SU-DHL-6 (cell line): ENCODE measurements around the gene STARD10.

Experiments used
- H2AFZ ChIP-seq: fragments of 200-600 bp; sonication (generic); 2 replicates; pipeline ENCODE4 v1.6.1; 2014; ENCODE audit warnings: low read depth, mild to moderate bottlenecking, moderate library complexity, mixed read lengths, antibody characterized with exemption, low read length; ENCODE audit not compliant: severe bottlenecking
- H3F3A ChIP-seq: fragments of 200-600 bp; shearing (Covaris generic); 2 replicates; pipeline ENCODE4 v1.6.0; 2016; ENCODE audit warnings: antibody characterized with exemption, mild to moderate bottlenecking; ENCODE audit not compliant: insufficient read depth
- H3K27ac ChIP-seq: fragments of 200-600 bp; sonication (generic); 2 replicates; pipeline ENCODE4 v1.5.1; 2016; ENCODE audit warnings: low read depth, mild to moderate bottlenecking, low read length, moderate library complexity, mixed read lengths
- H3K27me3 ChIP-seq: fragments of 200-600 bp; sonication (generic), shearing (Covaris generic); 2 replicates; pipeline ENCODE4 v1.6.0; 2014; ENCODE audit warnings: mild to moderate bottlenecking, low read length
- H3K36me3 ChIP-seq: fragments of 200-600 bp; sonication (generic); 2 replicates; pipeline ENCODE4 v1.6.1; 2014; ENCODE audit warnings: mild to moderate bottlenecking, low read length, mixed read lengths
- H3K4me2 ChIP-seq: fragments of 300-600, 200-600 bp; shearing (Covaris generic), sonication (generic); 2 replicates; pipeline ENCODE4 v1.6.0; 2014; ENCODE audit warnings: low read length, low read depth, mild to moderate bottlenecking; ENCODE audit not compliant: poor library complexity, severe bottlenecking
- H3K4me3 ChIP-seq: fragments of 200-600 bp; sonication (generic); 2 replicates; pipeline ENCODE4 v1.5.1; 2014; ENCODE audit warnings: antibody characterized with exemption, low read length, mild to moderate bottlenecking, mixed read lengths; ENCODE audit not compliant: insufficient read depth, poor library complexity, severe bottlenecking
- H3K79me2 ChIP-seq: fragments of 200-600 bp; sonication (generic); 2 replicates; pipeline ENCODE4 v1.6.1; 2014; ENCODE audit warnings: mild to moderate bottlenecking, low read length, moderate library complexity; ENCODE audit not compliant: insufficient read depth
- H3K9ac ChIP-seq: fragments of 200-600 bp; sonication (generic); 2 replicates; pipeline ENCODE4 v1.7.0; 2014; ENCODE audit warnings: mild to moderate bottlenecking, low read length
- H3K9me2 ChIP-seq: fragments of 200-600 bp; sonication (generic); replicated peaks from 2 replicates; pipeline ENCODE4 v1.6.1; 2014; ENCODE audit warnings: low read length; ENCODE audit not compliant: insufficient read depth
- H3K9me3 ChIP-seq: fragments of 200-600 bp; sonication (generic); 2 replicates; pipeline ENCODE4 v1.6.1; 2014; ENCODE audit warnings: low read length, mixed read lengths; ENCODE audit not compliant: insufficient read depth
- H4K20me1 ChIP-seq: fragments of 200-600 bp; sonication (generic); 2 replicates; pipeline ENCODE4 v1.6.1; 2014; ENCODE audit warnings: low read depth, mild to moderate bottlenecking, antibody characterized with exemption, low read length, moderate library complexity, mixed read lengths
- EZH2phosphoT487 ChIP-seq: fragments of 200-600 bp; sonication (generic), shearing (Covaris generic); conservative IDR thresholded peaks from 2 replicates; pipeline ENCODE4 v1.6.1; 2018; ENCODE audit warnings: mild to moderate bottlenecking, antibody characterized with exemption, low read length, moderate library complexity, mixed read lengths
- TF ChIP-seq, protein P1 (sequence below): fragments of 200-600 bp; sonication (generic); IDR thresholded peaks from one replicate; pipeline ENCODE4 v1.5.1; 2017; ENCODE audit warnings: antibody characterized with exemption, mild to moderate bottlenecking, low read length, moderate library complexity; ENCODE audit not compliant: insufficient read depth, poor library complexity, severe bottlenecking

Gene STARD10

DNA sequence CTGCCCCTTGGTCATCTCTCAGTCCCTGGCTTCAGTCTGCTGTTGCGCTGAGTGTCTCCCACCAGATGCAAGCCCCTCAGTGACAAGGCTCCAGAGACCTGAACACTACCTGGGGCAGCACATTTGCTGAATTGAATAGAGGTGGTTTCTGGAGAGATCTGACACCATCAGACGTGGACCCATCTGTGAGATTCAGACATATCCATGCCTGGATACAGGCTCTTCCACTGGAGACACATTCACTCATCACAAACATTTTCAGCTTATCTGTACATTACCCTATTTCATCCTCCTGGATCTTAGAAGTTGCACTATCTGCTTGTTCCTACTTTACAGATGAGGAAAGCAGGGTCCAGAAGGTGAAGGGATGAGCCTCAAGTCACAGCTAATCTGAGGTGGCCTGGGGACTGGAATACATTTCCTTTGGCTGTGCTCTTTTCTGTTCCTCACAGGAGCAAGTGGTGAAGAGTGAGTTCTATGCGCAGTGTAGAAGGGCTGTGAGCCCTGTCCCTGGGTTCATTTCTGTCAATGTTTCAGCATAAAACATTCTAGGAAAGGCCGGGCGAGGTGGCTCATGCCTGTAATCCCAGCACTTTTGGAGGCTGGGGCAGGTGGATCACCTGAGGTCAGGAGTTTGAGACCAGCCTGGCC is 39.4 kb upstream of the STARD10 start:
- Histone ChIP-seq H3K4me3 (no peak overlapping the region), H3K27me3 (no peaks in the 10 kb centered on the region), H4K20me1 (no peaks in the 10 kb centered on the region), H3K9me3 (no peaks in the 10 kb centered on the region), H3K36me3 (peaks cover 13% of the 10 kb centered on the region), H3F3A (peaks cover 8% of the 10 kb centered on the region; the same call in 1 of the 2 replicates), H3K9me2 (no peaks in the 10 kb centered on the region), H2AFZ (no peak overlapping the region), H3K4me2 (no peak overlapping the region), H3K27ac (no peak overlapping the region), H3K79me2 (no peaks in the 10 kb centered on the region), H3K9ac (no peak overlapping the region)
- TF ChIP-seq, protein P1, sequence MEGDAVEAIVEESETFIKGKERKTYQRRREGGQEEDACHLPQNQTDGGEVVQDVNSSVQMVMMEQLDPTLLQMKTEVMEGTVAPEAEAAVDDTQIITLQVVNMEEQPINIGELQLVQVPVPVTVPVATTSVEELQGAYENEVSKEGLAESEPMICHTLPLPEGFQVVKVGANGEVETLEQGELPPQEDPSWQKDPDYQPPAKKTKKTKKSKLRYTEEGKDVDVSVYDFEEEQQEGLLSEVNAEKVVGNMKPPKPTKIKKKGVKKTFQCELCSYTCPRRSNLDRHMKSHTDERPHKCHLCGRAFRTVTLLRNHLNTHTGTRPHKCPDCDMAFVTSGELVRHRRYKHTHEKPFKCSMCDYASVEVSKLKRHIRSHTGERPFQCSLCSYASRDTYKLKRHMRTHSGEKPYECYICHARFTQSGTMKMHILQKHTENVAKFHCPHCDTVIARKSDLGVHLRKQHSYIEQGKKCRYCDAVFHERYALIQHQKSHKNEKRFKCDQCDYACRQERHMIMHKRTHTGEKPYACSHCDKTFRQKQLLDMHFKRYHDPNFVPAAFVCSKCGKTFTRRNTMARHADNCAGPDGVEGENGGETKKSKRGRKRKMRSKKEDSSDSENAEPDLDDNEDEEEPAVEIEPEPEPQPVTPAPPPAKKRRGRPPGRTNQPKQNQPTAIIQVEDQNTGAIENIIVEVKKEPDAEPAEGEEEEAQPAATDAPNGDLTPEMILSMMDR: no peak
- no peak for TF ChIP-seq EZH2phosphoT487

DNA sequence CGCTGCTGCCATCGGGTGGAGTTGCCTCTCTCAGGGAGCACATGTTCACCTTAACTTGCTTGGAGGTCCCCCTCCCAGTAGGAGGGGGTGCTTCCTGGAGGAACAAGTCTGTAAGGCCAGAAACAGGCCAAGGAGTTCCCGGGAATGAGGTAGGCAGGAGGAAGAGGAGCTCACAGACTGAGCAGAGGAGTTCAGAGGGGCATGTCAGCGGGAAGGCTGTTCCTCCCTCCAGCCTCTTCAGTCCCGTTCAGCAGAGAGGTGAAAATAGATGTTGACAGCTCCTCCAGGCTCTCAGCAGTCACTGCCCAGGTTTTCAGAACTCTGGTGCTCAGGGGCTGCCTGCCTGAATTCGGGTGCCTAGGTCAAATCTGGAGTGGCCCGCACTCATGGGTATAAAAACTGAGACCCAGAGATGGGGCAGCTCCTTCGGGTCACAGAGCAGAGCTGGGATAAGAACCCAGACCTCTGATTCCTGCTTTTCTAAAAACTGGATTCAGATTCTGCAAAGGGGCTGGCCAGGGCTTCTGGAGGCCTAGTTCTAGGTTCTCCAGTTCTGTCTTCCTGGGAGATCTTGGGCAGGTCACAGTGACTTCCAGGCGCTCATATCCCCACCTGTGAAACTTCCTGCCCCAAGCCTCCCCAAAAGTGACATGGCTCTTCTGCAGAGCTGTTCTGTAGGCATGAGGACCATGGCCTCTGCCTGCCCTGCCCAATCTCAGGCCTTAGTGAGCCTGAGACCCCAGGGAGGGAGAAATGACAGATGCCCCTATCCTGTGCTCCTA is 38.6 kb upstream of the STARD10 start:
- no peak overlapping the region for H3K4me2 ChIP-seq
- H3K36me3 ChIP-seq: peaks cover 9% of the 10 kb centered on the region
- no peaks in the 10 kb centered on the region for H3K79me2 ChIP-seq
- peaks cover 8% of the 10 kb centered on the region; the same call in 1 of the 2 replicates for H3F3A ChIP-seq
- no peaks in the 10 kb centered on the region for H3K9me3 ChIP-seq
- H3K27ac ChIP-seq: no peak overlapping the region
- no peak overlapping the region for H2AFZ ChIP-seq
- no peak overlapping the region for H3K4me3 ChIP-seq
- H4K20me1 ChIP-seq: no peaks in the 10 kb centered on the region
- H3K27me3 ChIP-seq: no peaks in the 10 kb centered on the region
- no peak overlapping the region for H3K9ac ChIP-seq
- H3K9me2 ChIP-seq: no peaks in the 10 kb centered on the region
- TF ChIP-seq EZH2phosphoT487: no peak
- TF ChIP-seq, protein P1: no peak

DNA sequence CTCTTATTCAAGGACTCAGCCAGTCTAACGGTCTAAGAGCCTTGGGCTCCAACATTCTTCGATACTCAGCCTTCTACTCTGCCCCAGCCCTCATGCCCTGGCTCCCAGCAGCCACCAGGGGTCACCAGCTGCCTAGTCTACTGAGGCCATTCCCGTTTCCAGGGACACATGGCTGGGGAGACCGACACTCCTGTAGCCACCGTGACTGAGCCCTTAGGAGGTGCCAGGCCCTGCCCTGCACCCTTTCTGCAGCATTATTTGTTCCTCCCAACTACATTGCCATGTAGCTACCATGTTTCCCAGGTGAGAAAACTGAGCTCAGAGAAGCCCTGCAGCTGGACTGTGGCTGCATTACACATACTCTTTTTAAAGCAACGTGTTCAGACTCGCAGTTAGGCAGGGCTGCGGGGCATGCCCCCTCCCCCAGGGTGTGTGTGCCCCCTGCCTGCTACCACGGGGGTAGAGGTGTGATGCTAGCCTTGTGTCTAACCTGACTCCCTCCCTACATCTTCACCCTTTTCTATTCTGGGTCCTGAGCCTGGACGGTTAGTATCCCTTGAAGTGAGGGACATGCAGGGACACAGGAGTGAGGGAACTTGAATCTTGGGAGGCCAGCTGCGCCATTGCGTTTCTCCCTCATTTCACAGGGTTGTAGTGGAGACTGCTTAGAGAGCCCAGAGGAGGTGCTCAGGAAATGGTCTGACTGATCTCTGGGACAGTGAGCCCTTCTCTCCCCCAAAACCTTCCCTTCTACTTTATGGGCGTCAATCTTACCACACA is 37.9 kb upstream of the STARD10 start:
- Histone ChIP-seq H2AFZ (no peak overlapping the region), H3K36me3 (peaks cover 1% of the 10 kb centered on the region), H3K4me3 (no peak overlapping the region), H4K20me1 (no peaks in the 10 kb centered on the region), H3K27me3 (no peaks in the 10 kb centered on the region), H3K9me3 (no peaks in the 10 kb centered on the region), H3F3A (peaks cover 1% of the 10 kb centered on the region; the same call in 1 of the 2 replicates), H3K4me2 (no peak overlapping the region), H3K9ac (no peak overlapping the region), H3K79me2 (no peaks in the 10 kb centered on the region), H3K27ac (no peak overlapping the region), H3K9me2 (no peaks in the 10 kb centered on the region)
- TF ChIP-seq, protein P1: peak; percentile 72
- TF ChIP-seq EZH2phosphoT487: no peak
